ENCODE results near the gene NTF4.
A peak's percentile ranks its signal among the peaks of the same experiment; 100 is the strongest.

NTF4 gene, protein sequence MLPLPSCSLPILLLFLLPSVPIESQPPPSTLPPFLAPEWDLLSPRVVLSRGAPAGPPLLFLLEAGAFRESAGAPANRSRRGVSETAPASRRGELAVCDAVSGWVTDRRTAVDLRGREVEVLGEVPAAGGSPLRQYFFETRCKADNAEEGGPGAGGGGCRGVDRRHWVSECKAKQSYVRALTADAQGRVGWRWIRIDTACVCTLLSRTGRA

DNA sequence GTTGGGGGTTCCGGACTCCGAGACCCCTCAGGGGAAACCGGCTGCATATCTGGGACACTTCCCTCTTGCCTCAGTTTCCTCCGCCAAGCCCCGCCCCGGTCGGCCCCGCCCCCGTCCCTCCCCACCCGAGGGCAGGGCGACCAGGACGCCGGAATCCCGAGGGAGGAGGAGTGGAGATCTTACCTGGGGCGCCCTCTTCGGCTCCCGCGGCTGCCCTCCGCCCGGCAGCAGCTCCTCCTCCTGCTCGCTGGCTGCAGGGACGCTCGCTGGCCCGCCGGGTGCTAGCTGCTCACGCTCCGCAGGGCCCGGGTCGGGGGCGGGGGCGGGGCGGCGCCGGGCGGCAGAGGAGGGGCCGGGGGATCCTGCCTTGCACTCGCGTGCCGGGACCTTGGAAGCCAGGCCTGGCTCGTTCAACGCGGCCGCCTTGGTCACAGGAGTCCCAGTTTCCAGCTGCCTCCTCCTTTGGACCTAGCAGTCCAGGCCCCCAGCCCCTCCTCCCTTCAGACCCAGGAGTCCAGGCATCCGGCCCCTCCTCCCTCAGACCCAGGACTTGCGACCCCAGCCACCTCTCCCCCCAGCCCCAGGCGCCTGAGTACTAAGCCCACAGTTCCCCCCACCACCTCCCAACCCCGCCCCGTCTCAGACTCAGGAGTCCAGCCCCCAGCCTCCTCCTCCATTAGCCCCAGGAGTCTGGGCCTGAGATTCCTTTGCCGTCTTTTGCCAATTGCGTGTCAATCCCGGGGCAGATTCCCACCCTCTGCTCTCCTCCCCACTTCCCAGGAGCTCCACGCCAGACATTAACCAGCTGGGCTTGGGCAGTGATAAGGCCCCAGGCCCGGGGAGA, at the start of gene NTF4:
Gene NTF4, minus strand, starts transcription at position 51 of the 844 bp plus-strand sequence. CDS start 2,821 bp downstream, outside the sequence.
- peak in 1 of 3 experiments; percentile 9 for DNase-seq

- peak; percentile 76 to 84 (median 83) for DNase-seq
Measured at GRCh38 chr19:49113762-49114629, 49.4 kb upstream of the NTF4 start, which contains the start of gene LIN7B. Gene LIN7B (plus strand): TSS chr19:49114370. CDS start chr19:49114405, 35 bp downstream.

DNA sequence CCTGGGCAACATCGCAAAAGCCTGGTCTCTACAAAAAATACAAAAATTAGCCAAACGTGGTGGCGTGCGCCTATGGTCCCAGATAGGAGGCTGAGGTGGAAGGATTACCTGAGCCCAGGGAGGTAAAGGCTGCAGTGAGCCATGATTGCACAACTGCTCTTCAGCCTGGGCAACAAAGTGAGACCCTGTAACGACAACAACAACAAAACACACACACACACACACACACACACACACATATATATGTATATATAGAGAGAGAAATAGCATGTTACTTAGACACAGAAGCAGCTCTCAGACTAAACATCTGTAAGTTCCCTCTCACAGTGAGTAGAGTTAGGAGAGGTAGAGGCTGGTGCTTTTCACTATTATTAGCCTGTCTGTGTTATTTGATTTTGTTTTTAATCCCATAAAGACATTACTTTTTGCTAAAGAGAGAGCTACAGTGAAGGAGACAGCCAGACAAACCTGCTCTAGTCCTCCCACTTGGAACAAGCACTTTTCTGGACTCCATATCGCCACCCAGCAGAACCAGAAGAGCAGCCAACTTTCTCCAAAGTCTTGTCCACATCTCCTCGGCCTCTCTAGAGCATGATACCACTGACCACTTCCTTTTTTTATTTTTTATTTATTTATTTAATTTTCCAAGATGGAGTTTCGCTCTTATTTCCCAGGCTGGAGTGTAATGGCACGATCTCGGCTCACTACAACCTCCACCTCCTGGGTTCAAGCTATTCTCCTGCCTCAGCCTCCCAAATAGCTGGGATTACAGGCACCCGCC, 46.8 kb upstream of the NTF4 start:
- no peak for DNase-seq

- DNase-seq: no peak
Measured at GRCh38 chr19:49110567-49110966, 45.9 kb upstream of the NTF4 start.

- DNase-seq: no peak
Measured at GRCh38 chr19:49109569-49110233, 45.1 kb upstream of the NTF4 start.

- no peak for DNase-seq
Measured at GRCh38 chr19:49109051-49109450, 44.4 kb upstream of the NTF4 start.

- no peak for DNase-seq
Measured at GRCh38 chr19:49107625-49108459, 43.2 kb upstream of the NTF4 start.

DNA sequence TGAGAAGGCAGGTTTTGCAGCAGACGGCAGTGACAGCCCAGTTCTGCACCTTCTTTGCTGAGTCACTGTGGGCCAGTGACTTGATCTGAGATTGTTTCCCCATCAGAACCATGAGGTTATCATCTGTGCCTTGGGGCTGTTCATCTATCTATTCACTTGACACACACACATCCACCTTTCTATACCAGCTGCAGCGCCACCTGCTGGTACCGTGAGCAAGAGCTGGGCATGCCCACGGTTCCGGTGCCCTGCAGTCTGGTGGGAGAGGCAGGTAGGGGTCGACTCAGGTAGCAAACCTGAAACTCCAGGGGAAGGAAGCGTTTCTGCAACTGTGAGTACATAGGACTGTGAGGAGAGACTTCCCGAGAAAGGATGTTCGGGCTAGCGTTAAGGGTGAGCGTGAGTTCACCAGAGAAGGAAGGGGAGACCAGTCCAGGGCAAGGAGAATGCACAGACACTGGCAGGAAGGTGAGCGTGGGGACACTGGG, 42.1 kb upstream of the NTF4 start:
- DNase-seq: peak; percentile 11 to 53 (median 50)

DNA sequence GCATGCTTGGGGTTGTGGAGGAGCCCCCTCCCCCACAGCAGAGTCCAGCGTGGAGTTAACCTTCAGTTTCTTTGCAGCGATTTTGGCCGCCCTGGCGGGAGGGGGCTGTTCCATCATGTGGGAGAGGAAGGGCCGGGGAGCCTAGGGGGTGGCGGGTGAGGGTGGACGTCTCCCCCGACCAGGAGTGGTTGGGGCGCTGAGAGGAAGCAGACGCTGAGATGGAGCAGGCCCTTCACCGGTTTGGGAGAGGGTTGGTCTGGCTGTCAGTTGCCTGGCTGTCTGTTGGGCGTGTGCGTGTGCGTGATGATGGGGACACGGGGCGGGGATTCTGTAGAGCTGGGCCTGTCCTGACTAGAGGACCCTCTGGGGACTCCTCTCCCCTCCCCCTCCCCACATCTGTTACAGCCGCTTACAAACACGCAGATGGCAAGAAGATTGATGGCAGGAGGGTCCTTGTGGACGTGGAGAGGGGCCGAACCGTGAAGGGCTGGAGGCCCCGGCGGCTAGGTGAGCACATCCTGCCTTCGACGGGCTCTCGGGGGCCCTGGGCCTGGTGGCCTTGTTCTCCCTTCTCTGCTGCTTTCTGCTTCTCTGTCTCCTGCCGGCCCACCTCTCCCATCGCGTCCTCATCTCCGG, 39.7 kb upstream of the NTF4 start:
- peak in 1 of 3 experiments; percentile 23 for DNase-seq

GRCh38 chr19:49103331-49104085, 38.9 kb upstream of the NTF4 start:
- DNase-seq: no peak

- DNase-seq: no peak
Measured at GRCh38 chr19:49102303-49102702, 37.7 kb upstream of the NTF4 start.

GRCh38 chr19:49101160-49101559, 36.5 kb upstream of the NTF4 start:
- DNase-seq: no peak

- no peak for DNase-seq
Measured at GRCh38 chr19:49098795-49099194, 34.2 kb upstream of the NTF4 start.

GRCh38 chr19:49097453-49098288, 33.1 kb upstream of the NTF4 start:
- DNase-seq: peak; percentile 57 to 80 (median 75)

- DNase-seq: no peak
Measured at GRCh38 chr19:49094505-49095482, 30.2 kb upstream of the NTF4 start.

DNA sequence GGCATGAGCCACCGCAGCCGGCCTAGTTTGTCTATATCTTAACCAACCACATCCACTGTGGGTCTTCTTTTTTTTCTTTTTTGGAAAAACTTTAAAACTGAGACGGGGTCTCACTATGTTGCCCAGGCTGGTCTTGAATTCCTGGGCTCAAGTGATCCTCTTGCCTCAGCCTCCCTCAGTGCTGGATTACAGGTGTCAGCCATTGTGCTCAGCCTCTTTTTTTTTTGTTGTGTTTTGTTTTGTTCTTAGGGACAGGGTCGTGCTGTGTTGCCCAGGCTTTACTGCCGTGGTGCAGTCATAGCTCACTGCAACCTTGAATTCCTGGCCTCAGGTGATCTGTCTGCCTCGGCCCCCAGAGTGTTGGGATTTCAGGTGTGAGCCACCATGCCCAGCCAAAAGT, 28.1 kb upstream of the NTF4 start:
- DNase-seq: no peak

DNA sequence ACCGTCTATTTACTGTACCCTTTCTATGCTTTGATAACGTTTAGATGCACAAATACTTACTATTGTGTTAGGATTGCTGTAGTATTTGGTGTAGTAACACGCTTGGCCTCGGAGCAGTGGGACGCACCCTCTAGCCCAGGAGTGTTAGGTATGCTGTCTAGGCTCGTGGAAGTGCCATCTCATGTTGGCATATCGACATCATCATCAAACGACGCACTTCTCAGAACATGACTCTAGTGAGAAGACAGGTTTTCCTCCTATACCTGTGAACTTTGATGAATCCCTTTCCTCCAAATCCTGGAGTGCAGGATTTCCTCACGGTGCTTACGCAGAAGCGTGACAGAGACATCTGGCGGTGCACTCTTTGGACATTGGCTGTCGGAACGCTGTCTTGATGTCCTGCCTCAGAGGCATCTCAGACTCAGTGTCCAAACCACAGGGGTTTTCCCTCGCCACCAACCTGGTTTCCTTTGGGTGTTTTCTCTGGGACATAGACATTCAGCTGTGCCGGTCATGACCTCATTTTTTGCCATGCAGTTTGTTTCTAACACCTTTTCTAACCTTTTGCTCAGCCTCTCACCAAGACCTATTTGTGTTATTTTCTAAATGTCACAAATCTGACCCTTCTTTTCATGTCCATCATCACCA, 26.9 kb upstream of the NTF4 start:
- no peak for DNase-seq

Measured in NCI-H1417 (cell line).